CD8-positive, alpha-beta memory T cell (primary cell): ENCODE data around the gene SRGAP1. TPM values are rescaled to one million over a fixed set of nuclear protein-coding genes. Genes with fewer than 3 reads are reported as not detected.

Source experiments
- CTCF ChIA-PET: fragments of 350-600 bp; sonication (Branson Sonifier 250); formaldehyde crosslinking; loops from one replicate; lab custom pipeline; 2021; ENCODE audit warnings: antibody characterized with exemption; lab: Charles Lee
- POLR2A ChIA-PET: fragments of 350-600 bp; sonication (Branson Sonifier 250); formaldehyde crosslinking; loops from one replicate; lab custom pipeline; 2021; ENCODE audit warnings: antibody characterized with exemption; lab: Charles Lee
- DNase-seq, 5 donors: peaks; one replicate each; pipeline versions ENCODE4 v3.0.0 to v3.0.0-alpha.2; 2020 to 2022; ENCODE audit warnings: mixed read lengths in 1 of 5
- H3K27ac ChIP-seq: one replicate; pipeline ENCODE4 v1.7.0; 2013; ENCODE audit warnings: low read depth, mild to moderate bottlenecking, low read length, moderate library complexity
- H3K27me3 ChIP-seq: 2 replicates; pipeline ENCODE4 v1.7.0; 2013; ENCODE audit warnings: low read length, mild to moderate bottlenecking; ENCODE audit not compliant: insufficient read depth, poor library complexity, severe bottlenecking
- H3K36me3 ChIP-seq: 2 replicates; pipeline ENCODE4 v1.7.0; 2013; ENCODE audit warnings: mild to moderate bottlenecking, low read length, moderate library complexity; ENCODE audit not compliant: insufficient read depth
- H3K4me1 ChIP-seq: 2 replicates; pipeline ENCODE4 v1.7.0; 2013; ENCODE audit warnings: mild to moderate bottlenecking, low read length, moderate library complexity; ENCODE audit not compliant: insufficient read depth
- H3K4me3 ChIP-seq: 2 replicates; pipeline ENCODE4 v1.7.0; 2013; ENCODE audit warnings: mild to moderate bottlenecking, low read length
- H3K9me3 ChIP-seq: 2 replicates; pipeline ENCODE4 v1.7.0; 2013; ENCODE audit warnings: mild to moderate bottlenecking, low read length
- H3K27ac Mint-ChIP-seq, 8 donors: one replicate each; pipeline ENCODE4 v1.8.0; 2020 to 2021; ENCODE audit warnings: mixed read lengths in 8 of 8, mild to moderate bottlenecking in 6 of 8, inconsistent platforms in 3 of 8, moderate library complexity in 3 of 8
- H3K27me3 Mint-ChIP-seq, 2 donors: one replicate each; pipeline ENCODE4 v1.8.0; 2020 to 2021; ENCODE audit warnings: mixed read lengths in 2 of 2, mild to moderate bottlenecking in 1 of 2, moderate library complexity in 1 of 2
- H3K36me3 Mint-ChIP-seq, 3 donors: one replicate each; pipeline ENCODE4 v1.8.0; 2020 to 2021; ENCODE audit warnings: mixed read lengths in 3 of 3, inconsistent platforms in 1 of 3, mild to moderate bottlenecking in 1 of 3
- H3K4me1 Mint-ChIP-seq, 3 donors: one replicate each; pipeline ENCODE4 v1.8.0; 2020 to 2021; ENCODE audit warnings: mixed read lengths in 3 of 3, inconsistent platforms in 1 of 3, mild to moderate bottlenecking in 1 of 3
- H3K4me3 Mint-ChIP-seq, 7 donors: one replicate each; pipeline ENCODE4 v1.8.0; 2020 to 2021; ENCODE audit warnings: mixed read lengths in 7 of 7, mild to moderate bottlenecking in 6 of 7, moderate library complexity in 4 of 7, inconsistent platforms in 2 of 7
- H3K9me3 Mint-ChIP-seq, 5 donors: one replicate each; pipeline ENCODE4 v1.8.0; 2020 to 2022; ENCODE audit warnings: mixed read lengths in 5 of 5, mild to moderate bottlenecking in 3 of 5, moderate library complexity in 2 of 5, inconsistent platforms in 1 of 5
- polyA plus RNA-seq: library from polyadenylated mRNA; unstranded; fragments of 300-500 nt; fragmentation: Illumina TruSeq; gene quantifications from one replicate; pipeline ENCODE4 v1.2.3, GENCODE V29; 2021
- total RNA-seq, 2 experiments: library from RNA; stranded (reverse); gene quantifications; one replicate each; pipeline ENCODE4 v1.2.3, GENCODE V29; 2021

SRGAP1 gene
- total and polyA plus RNA-seq, 3 experiments from 2014 or later, result 0.09 to 0.64 (median 0.61) TPM

DNA sequence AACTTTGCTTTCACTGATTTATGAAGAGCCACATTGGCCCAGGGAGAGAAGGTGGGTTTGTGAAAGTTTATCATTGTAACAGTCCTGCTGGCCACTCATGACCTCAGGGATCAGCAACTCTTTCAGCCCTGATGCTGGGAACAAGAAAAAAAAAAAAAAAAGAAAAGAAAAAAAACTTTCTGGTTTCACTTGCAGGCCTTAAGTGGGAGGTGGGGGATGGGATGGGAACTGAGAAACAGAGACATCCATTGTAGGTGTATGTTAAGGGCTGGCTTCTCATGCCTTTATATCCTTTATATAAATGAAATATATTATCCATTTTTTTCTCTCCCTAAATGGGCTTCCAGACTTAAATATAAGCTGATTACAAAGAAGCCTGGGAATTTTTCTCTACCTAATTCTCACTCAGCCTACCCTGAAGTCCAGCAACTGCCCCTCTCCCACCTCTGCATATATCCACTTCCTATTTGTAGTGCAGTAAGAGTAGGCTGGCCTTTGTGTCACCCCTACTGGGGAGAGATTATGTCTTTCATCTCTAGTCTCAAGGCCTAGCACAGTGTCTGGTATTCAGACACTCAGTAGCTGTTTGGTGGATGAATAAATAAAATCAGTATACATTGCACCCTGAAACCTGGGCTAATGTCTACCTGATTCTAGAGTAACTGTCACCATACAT, 190.5 kb downstream of the SRGAP1 start:
- DNase-seq, result no peak
- no peaks in the 10 kb centered on the region for H3K27me3 ChIP-seq
- ChIA-PET CTCF (interaction anchor here (1.3 kb wide), 1 partner anchor 13 kb away, joined by 3 read pairs; no protein-coding TSS in a partner anchor), POLR2A (no interaction called here)
- H3K36me3 Mint-ChIP-seq, result no peaks in the 10 kb centered on the region
- H3K27me3 Mint-ChIP-seq, result peaks cover 2 to 3% of the 10 kb centered on the region in 2 donors
- H3K4me1 ChIP-seq, result no peaks in the 10 kb centered on the region
- H3K4me3 Mint-ChIP-seq, result no peak overlapping the region
- no peaks in the 10 kb centered on the region for H3K36me3 ChIP-seq
- no peaks in the 10 kb centered on the region for H3K4me1 Mint-ChIP-seq
- H3K27ac ChIP-seq, result no peak overlapping the region
- H3K9me3 Mint-ChIP-seq, result peaks cover 0 to 2% (median 0%) of the 10 kb centered on the region in 5 donors
- H3K4me3 ChIP-seq, result no peak overlapping the region
- no peaks in the 10 kb centered on the region for H3K9me3 ChIP-seq
- H3K27ac Mint-ChIP-seq, result no peak overlapping the region

DNA sequence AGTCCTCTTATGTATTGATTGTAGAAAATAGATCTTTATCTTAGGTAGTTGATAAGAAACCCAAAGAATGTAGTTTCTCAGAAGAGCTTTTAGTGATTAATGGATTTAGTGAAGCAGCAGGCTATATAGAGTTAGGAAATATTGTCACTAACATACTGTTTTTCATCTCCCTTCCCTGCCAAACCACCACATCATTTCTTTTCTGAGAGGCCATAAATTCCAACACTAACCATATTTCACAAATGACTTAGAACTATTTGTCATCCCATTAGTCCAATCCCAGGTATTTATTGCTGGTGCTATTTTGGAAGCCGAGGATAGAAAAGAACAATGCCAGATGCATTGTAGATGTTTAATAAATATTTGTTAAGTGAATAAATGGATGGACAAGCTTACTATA, 191.9 kb downstream of the SRGAP1 start:
- H3K4me3 ChIP-seq, result no peak overlapping the region
- Mint-ChIP-seq H3K4me3 (no peak overlapping the region), H3K9me3 (peaks cover 0 to 2% (median 0%) of the 10 kb centered on the region in 5 donors), H3K36me3 (no peaks in the 10 kb centered on the region), H3K27me3 (peaks cover 2 to 3% of the 10 kb centered on the region in 2 donors), H3K4me1 (no peaks in the 10 kb centered on the region), H3K27ac (no peak overlapping the region)
- H3K27me3 ChIP-seq, result no peaks in the 10 kb centered on the region
- CTCF ChIA-PET, result no interaction called here
- DNase-seq, result no peak
- POLR2A ChIA-PET, result no interaction called here
- no peaks in the 10 kb centered on the region for H3K4me1 ChIP-seq
- H3K9me3 ChIP-seq, result no peaks in the 10 kb centered on the region
- no peak overlapping the region for H3K27ac ChIP-seq
- H3K36me3 ChIP-seq, result no peaks in the 10 kb centered on the region

DNA sequence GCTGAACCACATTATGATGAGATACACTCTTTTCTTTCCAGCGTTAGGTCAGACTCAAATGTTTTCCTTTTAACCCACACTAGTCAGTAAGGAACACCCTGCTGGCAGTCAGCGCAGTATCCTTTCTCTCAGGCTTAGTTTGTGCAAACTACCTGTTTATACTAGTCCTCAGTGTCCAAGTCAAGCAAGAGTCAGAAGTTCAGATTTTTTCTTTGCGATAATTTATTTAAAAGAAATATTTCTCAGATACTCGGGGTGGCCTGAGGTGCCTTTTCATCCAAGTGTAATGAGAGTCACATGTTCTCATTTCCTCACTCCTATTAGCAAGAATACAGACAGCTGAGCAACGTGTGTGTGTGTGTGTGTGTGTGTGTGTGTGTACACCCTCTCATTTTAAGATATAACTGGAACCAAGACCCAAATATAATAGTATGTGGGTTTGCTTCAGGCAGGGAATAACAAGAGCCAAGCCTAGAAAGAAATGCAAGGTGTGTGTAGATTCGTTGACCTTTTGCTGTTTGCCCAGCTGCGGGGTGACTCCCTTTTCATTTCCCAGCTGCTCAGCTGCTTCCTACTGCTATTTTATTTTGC, 194.9 kb downstream of the SRGAP1 start:
- Histone ChIP-seq H3K9me3 (no peaks in the 10 kb centered on the region), H3K36me3 (no peaks in the 10 kb centered on the region), H3K4me3 (no peak overlapping the region), H3K27ac (no peak overlapping the region), H3K4me1 (no peaks in the 10 kb centered on the region), H3K27me3 (no peaks in the 10 kb centered on the region)
- peaks cover 2 to 8% of the 10 kb centered on the region in 2 donors for H3K27me3 Mint-ChIP-seq
- H3K9me3 Mint-ChIP-seq, result peaks cover 0 to 2% (median 0%) of the 10 kb centered on the region in 5 donors
- no peak for DNase-seq
- ChIA-PET CTCF (interaction anchor here (0.6 kb wide), 1 partner anchor 104 kb away, joined by 3 read pairs; no protein-coding TSS in a partner anchor), POLR2A (no interaction called here)
- H3K36me3 Mint-ChIP-seq, result no peaks in the 10 kb centered on the region
- no peak overlapping the region for H3K27ac Mint-ChIP-seq
- no peak overlapping the region for H3K4me3 Mint-ChIP-seq
- no peaks in the 10 kb centered on the region for H3K4me1 Mint-ChIP-seq

DNA sequence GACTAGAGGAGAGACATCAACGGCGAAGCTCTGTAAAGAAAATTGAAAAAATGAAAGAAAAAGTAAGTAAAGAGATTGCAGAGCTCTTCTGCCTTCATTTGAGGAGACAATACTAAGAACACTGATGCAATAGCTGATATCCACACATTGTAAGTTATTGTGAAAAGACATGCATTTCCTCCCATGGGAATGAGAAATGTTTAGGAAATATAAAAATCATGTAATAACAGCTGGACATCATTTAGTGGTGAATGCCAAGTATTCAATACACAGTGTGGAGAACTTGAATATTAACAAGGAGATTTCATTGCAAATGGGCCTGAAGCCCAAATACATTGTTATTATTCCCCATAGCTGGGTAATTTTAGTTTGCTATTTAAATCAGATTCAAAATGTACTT, 198.4 kb downstream of the SRGAP1 start:
- Histone ChIP-seq H3K9me3 (no peaks in the 10 kb centered on the region), H3K36me3 (no peaks in the 10 kb centered on the region), H3K27ac (no peak overlapping the region), H3K27me3 (no peaks in the 10 kb centered on the region), H3K4me3 (no peak overlapping the region), H3K4me1 (no peaks in the 10 kb centered on the region)
- no peaks in the 10 kb centered on the region for H3K9me3 Mint-ChIP-seq
- no peak overlapping the region for H3K4me3 Mint-ChIP-seq
- no peaks in the 10 kb centered on the region for H3K4me1 Mint-ChIP-seq
- peaks cover 0 to 9% of the 10 kb centered on the region in 2 donors for H3K27me3 Mint-ChIP-seq
- ChIA-PET POLR2A (no interaction called here), CTCF (interaction anchor here (0.6 to 1.4 kb wide), 2 partner anchors 10 to 55 kb away, joined by 3 read pairs; no protein-coding TSS in a partner anchor)
- H3K36me3 Mint-ChIP-seq, result no peaks in the 10 kb centered on the region
- H3K27ac Mint-ChIP-seq, result no peak overlapping the region
- DNase-seq, result no peak

DNA sequence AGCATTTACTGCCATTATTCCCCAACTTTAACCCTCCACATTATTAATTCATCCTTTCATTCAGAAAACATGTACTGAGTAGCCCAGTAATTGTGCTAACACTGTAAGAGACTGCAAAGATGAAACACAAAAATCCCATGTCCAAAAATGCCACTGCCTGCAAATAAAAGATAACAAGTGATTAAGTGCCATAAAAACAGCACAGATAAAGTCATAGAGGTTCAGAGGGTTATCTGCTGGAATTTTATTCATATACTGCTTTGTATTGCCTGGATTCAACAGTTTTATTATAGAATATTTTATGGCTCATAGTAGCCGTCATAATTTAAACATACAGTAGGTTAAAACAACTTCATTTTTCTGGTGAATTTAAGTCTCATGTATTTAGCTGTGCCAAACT, 199.7 kb downstream of the SRGAP1 start:
- Mint-ChIP-seq H3K4me1 (no peaks in the 10 kb centered on the region), H3K36me3 (no peaks in the 10 kb centered on the region), H3K27ac (no peak overlapping the region), H3K4me3 (no peak overlapping the region), H3K9me3 (no peaks in the 10 kb centered on the region), H3K27me3 (peaks cover 0 to 6% of the 10 kb centered on the region in 2 donors)
- Histone ChIP-seq H3K4me1 (no peaks in the 10 kb centered on the region), H3K36me3 (no peaks in the 10 kb centered on the region), H3K27me3 (no peaks in the 10 kb centered on the region), H3K9me3 (no peaks in the 10 kb centered on the region), H3K4me3 (no peak overlapping the region), H3K27ac (no peak overlapping the region)
- ChIA-PET CTCF (no interaction called here), POLR2A (no interaction called here)
- no peak for DNase-seq

DNA sequence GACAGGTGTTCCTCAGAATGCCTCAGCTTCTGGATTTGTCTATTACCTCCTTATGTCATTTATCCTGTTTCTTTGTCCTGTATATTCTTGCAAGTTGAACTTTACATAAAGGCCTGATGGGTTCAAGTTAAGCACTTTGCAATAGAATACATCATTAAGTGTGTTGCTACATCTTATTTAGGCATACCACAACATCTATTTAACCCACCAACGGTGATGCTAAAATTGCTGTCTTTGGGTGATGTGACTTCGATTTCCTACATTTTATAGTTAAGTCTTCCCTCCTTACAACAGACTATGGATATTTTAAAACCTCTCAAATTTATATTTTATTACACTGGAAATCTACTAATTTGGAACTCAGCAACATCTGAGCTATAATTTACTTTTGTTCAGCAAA, 206.6 kb downstream of the SRGAP1 start:
- POLR2A ChIA-PET, result no interaction called here
- no peaks in the 10 kb centered on the region for H3K36me3 ChIP-seq
- Mint-ChIP-seq H3K4me1 (no peaks in the 10 kb centered on the region), H3K9me3 (peaks cover 0 to 3% (median 0%) of the 10 kb centered on the region in 5 donors), H3K27ac (no peak overlapping the region), H3K27me3 (peaks cover 2 to 18% of the 10 kb centered on the region in 2 donors), H3K36me3 (no peaks in the 10 kb centered on the region), H3K4me3 (no peak overlapping the region)
- H3K27ac ChIP-seq, result no peak overlapping the region
- H3K4me3 ChIP-seq, result no peak overlapping the region
- no peak for DNase-seq
- CTCF ChIA-PET, result no interaction called here
- H3K9me3 ChIP-seq, result no peaks in the 10 kb centered on the region
- H3K4me1 ChIP-seq, result no peaks in the 10 kb centered on the region
- no peaks in the 10 kb centered on the region for H3K27me3 ChIP-seq

DNA sequence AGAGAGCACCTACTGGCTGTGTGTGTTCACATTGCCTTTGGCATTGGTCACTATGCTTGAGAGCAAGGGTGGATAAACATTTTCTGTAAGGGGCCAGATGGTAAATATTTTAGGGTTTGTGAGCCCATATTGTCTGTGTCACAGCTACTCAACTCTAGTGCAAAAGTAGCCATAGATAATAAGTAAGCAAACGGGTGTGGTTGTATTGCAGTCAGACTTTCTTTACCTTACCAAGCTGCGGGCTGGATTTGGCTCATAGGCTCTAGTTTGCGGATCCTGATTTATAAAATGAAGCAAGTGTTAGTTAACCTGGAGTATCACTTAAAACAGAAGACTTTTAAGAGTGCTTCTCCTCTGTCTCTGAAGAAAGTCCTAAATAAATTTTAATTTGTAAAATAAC, 208.6 kb downstream of the SRGAP1 start:
- no peak overlapping the region for H3K4me3 ChIP-seq
- DNase-seq, result no peak
- no peaks in the 10 kb centered on the region for H3K27me3 ChIP-seq
- H3K9me3 ChIP-seq, result no peaks in the 10 kb centered on the region
- H3K27ac Mint-ChIP-seq, result no peak overlapping the region
- ChIA-PET POLR2A (no interaction called here), CTCF (no interaction called here)
- H3K4me3 Mint-ChIP-seq, result no peak overlapping the region
- peaks cover 2 to 18% of the 10 kb centered on the region in 2 donors for H3K27me3 Mint-ChIP-seq
- H3K4me1 Mint-ChIP-seq, result no peaks in the 10 kb centered on the region
- no peaks in the 10 kb centered on the region for H3K4me1 ChIP-seq
- peaks cover 0 to 3% (median 0%) of the 10 kb centered on the region in 5 donors for H3K9me3 Mint-ChIP-seq
- H3K27ac ChIP-seq, result no peak overlapping the region
- no peaks in the 10 kb centered on the region for H3K36me3 ChIP-seq
- no peaks in the 10 kb centered on the region for H3K36me3 Mint-ChIP-seq

DNA sequence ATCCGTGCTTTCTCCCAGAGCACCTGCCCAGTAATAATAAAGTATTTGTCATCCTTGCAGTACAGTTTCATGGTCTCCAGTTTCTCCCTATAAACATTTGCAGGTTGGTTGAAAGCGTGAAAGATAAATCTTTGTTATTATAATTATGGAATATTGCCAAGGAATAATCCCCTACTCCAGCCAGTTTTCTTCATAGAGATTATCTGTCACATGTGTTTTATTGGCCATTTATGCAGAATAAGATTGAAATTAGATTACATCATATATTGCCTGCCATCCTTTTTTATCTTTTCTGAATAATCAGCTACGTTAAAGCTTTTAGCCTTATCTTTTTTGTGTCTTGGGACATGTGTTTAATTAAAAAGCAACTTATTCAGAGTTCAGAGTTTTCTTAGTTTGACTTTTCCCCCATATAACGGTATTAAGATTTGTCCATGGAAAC, 209.6 kb downstream of the SRGAP1 start:
- no peak overlapping the region for H3K27ac ChIP-seq
- H3K36me3 Mint-ChIP-seq, result no peaks in the 10 kb centered on the region
- no peaks in the 10 kb centered on the region for H3K4me1 ChIP-seq
- H3K4me3 ChIP-seq, result no peak overlapping the region
- no peaks in the 10 kb centered on the region for H3K9me3 ChIP-seq
- no peak overlapping the region for H3K4me3 Mint-ChIP-seq
- peaks cover 0 to 3% (median 0%) of the 10 kb centered on the region in 5 donors for H3K9me3 Mint-ChIP-seq
- CTCF ChIA-PET, result interaction anchor here (0.6 kb wide), 1 partner anchor 301 kb away, joined by 3 read pairs; no protein-coding TSS in a partner anchor
- no peaks in the 10 kb centered on the region for H3K36me3 ChIP-seq
- POLR2A ChIA-PET, result no interaction called here
- H3K27ac Mint-ChIP-seq, result no peak overlapping the region
- DNase-seq, result no peak
- no peaks in the 10 kb centered on the region for H3K4me1 Mint-ChIP-seq
- peaks cover 2 to 18% of the 10 kb centered on the region in 2 donors for H3K27me3 Mint-ChIP-seq
- H3K27me3 ChIP-seq, result no peaks in the 10 kb centered on the region
